Muscle of back (tissue), 11 donors: ENCODE results near the gene BICDL2. TPM values are rescaled to one million over a fixed set of nuclear protein-coding genes. Genes with fewer than 3 reads are reported as not detected.
A peak's percentile ranks its signal among the peaks of the same experiment; 100 is the strongest.
"Not testable (repeated sequence)": the region's sequence is repeated elsewhere in the genome, so short reads cannot be mapped to it uniquely, and the experiment has no call there.

ENCODE experiments used
- DNase-seq, 3 donors: peaks; one replicate each; pipeline versions ENCODE4 v3.0.0 to v3.0.0-alpha.2; 2013
- polyA plus RNA-seq, 10 donors: library from polyadenylated mRNA; unstranded; fragments of 120-200 nt; gene quantifications; one replicate each; pipeline ENCODE4 v1.2.1, GENCODE V29; 2013; ENCODE audit not compliant: insufficient read length in 10 of 10

BICDL2 gene
- polyA plus RNA-seq, 10 donors = 0.07 to 0.82 (median 0.11) TPM; not detected in 4

DNA sequence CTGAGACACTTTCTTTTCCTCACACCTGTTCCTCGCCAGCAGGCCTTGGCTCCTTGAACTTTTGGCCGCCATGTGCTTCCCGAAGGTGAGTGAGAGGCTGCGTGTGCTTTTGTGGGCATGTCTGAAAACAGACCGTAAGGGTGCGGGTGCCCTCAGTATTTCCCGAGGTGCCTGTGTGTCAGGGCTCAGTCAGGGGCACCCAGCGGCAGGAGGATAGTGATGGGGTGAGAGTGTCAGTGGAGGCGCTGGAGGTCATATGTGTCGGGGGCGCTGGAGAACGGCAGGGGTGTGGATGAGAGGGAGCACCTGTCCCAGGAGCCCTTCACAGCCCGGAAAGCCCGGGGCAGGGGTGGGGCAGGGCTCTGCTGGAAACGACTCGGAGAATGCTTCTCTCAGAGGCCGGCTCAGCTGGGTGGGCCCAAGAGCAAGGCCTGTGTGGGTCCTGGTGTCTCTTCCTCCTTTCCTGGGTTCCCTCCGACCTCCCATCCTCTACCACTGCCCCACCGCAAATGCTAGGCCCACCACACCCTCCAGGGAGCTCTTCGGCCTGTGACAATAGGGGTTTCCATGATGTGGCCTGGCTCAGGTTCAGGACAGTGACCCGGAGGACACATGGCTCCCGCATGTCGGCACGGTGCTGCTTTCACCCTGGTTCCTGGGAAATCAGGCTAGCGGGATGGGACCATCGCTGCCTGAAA, 29.1 kb upstream of the BICDL2 start:
- DNase-seq = no peak

GRCh38 chr16:3065069-3065741, 28.5 kb upstream of the BICDL2 start, which contains the start of gene IL32:
IL32 (plus strand) TSS chr16:3065640; CDS start chr16:3065812, 172 bp downstream.
- peak; percentile 70 to 86 (median 83) for DNase-seq

DNA sequence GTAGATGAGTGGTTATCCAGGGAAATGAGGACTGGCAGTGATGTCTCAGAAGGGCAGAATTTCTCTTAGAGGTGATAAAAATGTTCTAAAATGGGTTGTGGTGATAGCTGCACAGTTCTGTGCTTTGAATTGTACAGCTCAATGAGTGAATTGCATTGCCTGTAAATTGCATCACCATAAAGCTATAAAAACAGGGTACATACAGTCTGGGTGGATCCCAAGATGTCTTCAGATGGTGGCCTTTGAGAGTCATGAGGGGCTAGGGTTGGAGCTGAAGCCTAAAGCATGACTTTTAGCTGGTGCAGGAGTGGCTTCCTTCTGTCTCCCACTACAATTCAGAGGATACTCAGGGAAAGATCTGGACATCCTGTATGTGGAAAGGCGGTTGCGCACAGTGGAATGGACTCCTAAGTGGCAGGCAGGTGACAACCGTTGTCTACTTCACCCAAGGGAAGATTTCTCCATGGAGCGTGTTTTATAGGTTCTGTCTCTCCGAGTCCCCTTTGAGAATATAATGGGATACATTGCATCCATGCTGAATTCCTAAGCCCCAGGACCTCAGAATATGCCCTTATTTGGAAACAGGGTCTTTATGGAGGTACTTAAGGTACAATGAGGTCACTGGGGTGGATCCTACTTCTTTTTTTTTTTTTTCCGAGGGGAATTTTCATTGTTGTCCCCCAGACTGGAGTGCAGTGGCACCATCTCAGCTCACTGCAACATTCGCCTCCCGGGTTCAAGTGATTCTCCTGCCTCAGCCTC, 27.1 kb upstream of the BICDL2 start:
- no peak for DNase-seq

- no peak for DNase-seq
Observed at GRCh38 chr16:3062553-3062952, 25.8 kb upstream of the BICDL2 start.

- DNase-seq = peak in 1 of 3 donors; percentile 37
Observed at GRCh38 chr16:3060339-3061127, 23.8 kb upstream of the BICDL2 start.

GRCh38 chr16:3059723-3060242, 23.0 kb upstream of the BICDL2 start:
- no peak for DNase-seq

DNA sequence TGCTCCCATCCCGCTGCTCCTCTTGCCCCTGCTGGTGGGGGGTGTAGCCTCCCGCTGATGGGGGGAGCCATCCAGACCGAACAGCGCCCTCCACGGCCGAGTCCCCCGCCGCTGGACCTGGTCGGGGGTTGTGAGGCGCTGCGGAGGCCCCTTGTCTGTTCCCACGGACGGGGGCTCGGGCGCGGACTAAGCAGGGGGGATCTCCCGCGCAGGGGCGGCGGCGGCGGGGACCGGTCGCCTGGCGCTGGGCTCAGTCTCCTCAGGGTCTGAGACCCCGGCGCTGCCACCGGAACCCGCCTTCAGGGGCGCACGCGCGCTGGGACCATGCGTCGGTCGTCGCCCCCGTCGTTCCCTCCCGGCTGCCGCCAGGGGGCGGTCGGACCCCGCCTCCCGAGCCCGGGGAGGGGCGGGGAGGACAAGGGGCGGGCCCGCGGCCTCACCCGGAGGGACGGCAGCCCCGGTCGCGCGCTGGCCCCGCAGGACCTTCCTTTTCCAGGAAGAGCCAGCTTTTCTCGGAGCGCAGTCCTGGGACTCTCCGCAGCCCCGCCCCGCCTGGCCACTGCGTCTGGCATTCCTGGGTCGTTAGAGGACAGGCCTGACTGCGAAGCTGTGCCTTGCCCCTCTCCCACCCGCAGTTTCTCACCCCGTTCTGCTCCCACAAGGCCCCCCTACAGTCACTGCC, 22.4 kb upstream of the BICDL2 start:
- DNase-seq = peak; percentile 88 to 94 (median 90)

DNA sequence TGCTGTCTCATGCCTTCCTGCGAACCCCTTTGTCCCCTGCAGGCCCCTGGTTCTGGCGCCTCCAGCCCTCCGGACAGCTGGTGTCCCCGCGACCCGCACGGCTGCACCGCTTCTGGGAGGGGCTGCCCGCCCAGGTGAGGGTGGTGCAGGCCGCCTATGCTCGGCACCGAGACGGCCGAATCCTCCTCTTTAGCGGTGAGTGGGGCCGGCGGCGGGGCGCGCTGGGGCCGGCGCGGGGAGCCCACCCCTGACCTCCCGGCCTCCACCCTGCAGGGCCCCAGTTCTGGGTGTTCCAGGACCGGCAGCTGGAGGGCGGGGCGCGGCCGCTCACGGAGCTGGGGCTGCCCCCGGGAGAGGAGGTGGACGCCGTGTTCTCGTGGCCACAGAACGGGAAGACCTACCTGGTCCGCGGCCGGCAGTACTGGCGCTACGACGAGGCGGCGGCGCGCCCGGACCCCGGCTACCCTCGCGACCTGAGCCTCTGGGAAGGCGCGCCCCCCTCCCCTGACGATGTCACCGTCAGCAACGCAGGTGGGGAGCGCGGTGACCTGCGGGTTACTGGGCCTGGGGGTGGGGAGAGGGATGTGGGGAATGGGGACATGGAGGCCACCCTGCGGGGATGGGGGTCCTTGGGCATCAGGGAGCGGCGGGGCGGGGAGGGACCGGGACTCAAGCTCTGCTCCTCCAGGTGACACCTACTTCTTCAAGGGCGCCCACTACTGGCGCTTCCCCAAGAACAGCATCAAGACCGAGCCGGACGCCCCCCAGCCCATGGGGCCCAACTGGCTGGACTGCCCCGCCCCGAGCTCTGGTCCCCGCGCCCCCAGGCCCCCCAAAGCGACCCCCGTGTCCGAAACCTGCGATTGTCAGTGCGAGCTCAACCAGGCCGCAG, 21.6 kb upstream of the BICDL2 start:
- no peak for DNase-seq

GRCh38 chr16:3057181-3058138, 20.7 kb upstream of the BICDL2 start:
- no peak for DNase-seq

DNA sequence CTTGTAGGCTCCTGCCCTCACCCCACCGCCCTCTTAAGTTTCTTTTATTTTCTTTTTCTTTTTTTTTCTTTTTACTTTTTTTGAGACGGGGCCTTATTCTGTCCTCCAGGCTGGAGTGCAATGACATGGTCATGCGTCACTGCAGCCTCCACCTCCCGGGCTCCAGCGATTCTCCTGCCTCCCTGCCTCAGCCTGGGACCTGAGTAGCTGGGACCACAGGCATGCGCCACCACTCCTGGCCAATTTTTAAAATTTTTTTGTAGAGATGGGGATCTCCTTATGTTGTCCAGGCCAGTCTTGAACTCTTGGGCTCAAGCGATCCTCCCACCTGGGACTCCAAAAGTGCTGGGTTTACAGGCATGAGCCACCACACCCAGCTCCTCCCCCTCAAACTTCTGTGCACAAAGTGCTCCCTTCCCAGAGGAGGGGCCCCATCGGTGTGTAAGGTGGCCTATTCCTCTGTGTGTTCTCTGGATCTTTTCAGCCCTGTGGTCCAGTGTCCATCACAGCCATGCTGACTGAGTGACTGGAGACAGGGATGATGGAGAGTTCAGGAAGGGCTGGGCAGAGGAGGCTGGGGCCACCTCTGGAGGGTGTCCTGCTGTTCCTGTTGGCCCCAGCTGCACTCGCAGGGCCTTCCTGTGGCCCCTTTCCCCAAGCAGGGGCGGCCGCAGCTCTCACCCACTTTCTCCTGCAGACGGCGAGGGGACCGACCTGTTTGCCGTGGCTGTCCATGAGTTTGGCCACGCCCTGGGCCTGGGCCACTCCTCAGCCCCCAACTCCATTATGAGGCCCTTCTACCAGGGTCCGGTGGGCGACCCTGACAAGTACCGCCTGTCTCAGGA, 19.8 kb upstream of the BICDL2 start:
- no peak for DNase-seq

DNA sequence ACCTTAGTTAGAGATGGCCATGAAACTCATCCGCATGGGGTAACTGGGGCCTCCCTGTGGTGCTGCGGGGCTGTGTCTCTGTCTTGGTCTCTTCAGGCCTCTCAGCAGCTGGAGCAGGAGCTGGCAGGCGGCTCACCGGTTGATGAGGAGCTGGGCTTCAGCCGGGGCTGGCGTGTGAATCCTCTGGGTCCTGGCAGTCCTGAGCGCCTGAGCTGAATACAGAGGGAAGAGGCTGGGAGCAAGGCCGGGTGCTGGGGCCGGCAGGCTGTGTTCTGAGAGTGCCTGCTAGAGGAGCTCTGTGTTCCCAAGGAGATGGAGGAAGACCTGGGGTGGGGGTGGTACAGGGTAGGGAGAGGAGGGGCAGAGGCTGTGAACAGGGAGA, 19.0 kb upstream of the BICDL2 start:
- DNase-seq = not testable (repeated sequence)

GRCh38 chr16:3054965-3055733, 18.4 kb upstream of the BICDL2 start:
- DNase-seq = no peak

DNA sequence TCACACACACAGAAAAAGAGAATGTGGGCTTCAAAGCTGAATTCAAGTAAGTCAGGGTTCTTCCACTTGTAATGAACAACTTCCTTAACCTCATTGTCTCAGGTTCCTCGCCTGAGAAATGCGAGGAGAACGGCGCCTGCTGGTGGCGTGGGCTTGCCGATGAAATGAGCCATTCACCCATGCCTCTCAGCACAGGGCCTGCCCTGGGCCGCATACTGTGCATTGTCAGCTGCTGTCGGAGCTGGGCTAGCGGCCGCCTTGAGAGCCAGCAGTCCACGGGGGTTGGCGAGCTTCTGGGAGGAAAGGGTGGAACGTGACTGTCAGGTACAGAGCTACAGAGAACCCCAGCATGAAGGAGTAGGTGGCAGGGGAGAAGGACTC, 16.6 kb upstream of the BICDL2 start:
- not testable (repeated sequence) for DNase-seq

DNA sequence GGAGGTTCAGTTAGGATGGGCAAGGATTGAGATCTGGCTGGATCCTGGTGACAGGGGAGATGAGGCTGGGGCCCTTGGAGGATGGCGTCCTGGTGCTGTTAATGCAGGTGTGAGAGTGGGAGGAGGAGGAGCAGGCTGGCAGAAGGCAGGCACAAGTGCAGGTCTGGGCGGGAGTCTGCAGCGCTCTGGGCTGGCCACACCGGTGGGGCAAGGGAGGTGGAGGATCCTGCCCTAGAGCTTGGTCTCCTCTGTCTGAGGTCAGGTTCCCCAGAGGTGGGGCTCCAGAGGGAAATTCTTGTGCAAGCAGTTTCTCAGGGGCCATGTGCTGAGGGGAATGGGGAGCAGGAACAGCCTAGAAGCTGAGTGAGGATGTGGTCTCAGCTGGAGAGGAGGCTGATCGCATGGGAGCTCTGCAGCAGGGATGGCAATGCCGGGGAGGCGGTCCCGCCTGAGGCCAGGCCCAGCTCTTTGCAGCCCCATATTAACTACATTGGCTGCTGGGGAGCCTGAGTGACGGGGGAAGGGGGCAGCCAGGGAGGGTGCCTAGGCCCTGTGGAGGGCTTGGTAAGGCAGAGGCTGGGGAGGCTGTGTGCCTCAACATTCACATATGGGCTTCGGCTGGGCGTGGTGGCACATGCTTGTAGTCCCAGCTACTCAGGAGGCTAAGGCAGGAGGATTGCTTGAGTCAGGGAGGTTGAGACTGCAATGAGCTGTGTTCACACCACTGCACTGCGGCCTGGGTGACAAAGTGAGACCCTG, 16.0 kb upstream of the BICDL2 start:
- not testable (repeated sequence) for DNase-seq

GRCh38 chr16:3051494-3051893, 14.8 kb upstream of the BICDL2 start:
- DNase-seq = no peak

DNA sequence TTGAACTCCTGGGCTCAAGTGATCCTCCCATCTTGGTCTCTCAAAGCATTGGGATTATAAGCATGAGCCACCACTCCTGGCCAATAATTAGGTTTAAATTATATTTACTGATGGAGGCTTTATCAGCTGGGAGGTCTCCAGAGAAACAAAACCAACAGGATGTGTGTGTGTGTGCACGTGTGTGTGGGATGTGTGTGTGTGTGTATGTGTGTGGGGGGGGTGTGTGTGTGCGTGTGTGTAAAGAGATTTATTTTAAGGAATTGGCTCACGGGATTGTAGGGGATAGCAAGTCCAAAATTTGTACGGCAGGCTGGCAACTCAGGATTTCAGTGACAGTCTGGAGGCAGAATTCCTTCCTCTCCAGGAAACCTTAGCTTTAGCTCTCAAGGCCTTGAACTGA, 14.3 kb upstream of the BICDL2 start:
- DNase-seq = no peak
